AG04449 (cell line): Measurements from ENCODE around the gene C12orf75.
"Not testable (repeated sequence)": the region's sequence is repeated elsewhere in the genome, so short reads cannot be mapped to it uniquely, and the experiment has no call there.

Experiments
- CTCF ChIA-PET: fragments of 350-600 bp; formaldehyde crosslinking; extraction: SDS; loops from one replicate; lab custom pipeline; 2021; ENCODE audit warnings: antibody characterized with exemption; lab: Yijun Ruan, JAX
- POLR2A ChIA-PET: fragments of 400-600, 350-600 bp; formaldehyde crosslinking; extraction: SDS; loops from one replicate; lab custom pipeline; 2020; ENCODE audit warnings: antibody characterized with exemption, inconsistent platforms; lab: Yijun Ruan, JAX
- DNase-seq: peaks from one replicate; pipeline ENCODE4 v3.0.0-alpha.2; 2010; ENCODE audit warnings: low read depth, low spot score
- H3K4me3 ChIP-seq: 2 replicates; pipeline ENCODE4 v1.5.1; 2011; ENCODE audit warnings: low read depth, mild to moderate bottlenecking, control low read depth, low read length
- CTCF ChIP-seq: IDR thresholded peaks from one replicate; pipeline ENCODE4 v1.5.1; 2011; ENCODE audit warnings: mild to moderate bottlenecking, moderate library complexity, low read length, control low read depth, inconsistent platforms; ENCODE audit not compliant: insufficient read depth; ENCODE audit errors: missing control alignments

The C12orf75 gene

GRCh38 chr12:105296116-105297089 lies 34.1 kb upstream of the C12orf75 start:
- no peak overlapping the region for H3K4me3 ChIP-seq
- POLR2A ChIA-PET = no interaction called here
- TF ChIP-seq CTCF = no peak
- DNase-seq = no peak
- CTCF ChIA-PET = interaction anchor here (2.2 kb wide), 1 partner anchor 12 kb away, joined by 9 read pairs; no protein-coding TSS in a partner anchor

DNA sequence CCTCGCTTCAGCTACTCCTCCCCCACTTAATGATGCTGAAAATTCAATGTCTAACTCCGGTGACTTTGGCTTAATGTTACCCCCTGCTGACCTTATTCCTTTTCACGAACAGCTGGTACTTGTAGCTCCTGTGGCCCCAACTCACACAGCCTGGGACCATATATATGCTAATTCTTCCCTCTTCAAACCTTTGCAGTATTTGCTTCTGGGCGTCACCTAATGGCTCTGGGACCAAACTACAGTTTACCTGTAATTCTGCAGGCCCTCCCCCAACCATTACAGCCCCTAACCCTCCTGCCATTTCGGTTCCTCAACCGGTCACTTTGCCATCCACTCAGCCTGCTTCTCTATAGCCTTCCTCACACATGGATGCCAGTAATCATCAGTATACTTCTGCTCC lies 29.6 kb upstream of the C12orf75 start:
- no peak for DNase-seq
- H3K4me3 ChIP-seq = no peak overlapping the region
- ChIA-PET POLR2A (no interaction called here), CTCF (no interaction called here)
- TF ChIP-seq CTCF = no peak

- CTCF ChIA-PET = no interaction called here
- no peak for DNase-seq
- H3K4me3 ChIP-seq = no peak overlapping the region
- POLR2A ChIA-PET = no interaction called here
- TF ChIP-seq CTCF = no peak
Observed at GRCh38 chr12:105301696-105302095, 28.8 kb upstream of the C12orf75 start.

DNA sequence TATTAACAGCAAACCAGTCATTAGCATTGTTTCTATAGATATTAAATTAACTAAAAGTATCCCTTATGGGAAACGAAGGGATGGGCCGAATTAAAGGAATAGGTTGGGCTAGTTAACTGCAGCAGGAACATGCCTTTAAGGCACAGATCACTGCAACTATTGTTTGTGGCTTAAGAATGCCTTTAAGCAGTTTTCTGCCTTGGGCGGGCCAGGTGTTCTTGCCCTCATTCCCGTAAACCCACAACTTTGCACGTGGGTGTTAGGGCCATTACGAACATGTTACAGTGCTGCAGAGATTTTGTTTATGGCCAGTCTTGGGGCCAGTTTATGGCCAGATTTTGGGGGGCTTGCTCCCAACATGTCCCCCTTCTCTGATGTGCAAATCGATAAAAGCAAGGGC lies 27.5 kb upstream of the C12orf75 start:
- CTCF ChIA-PET, DNase-seq, H3K4me3 ChIP-seq, POLR2A ChIA-PET: not testable (repeated sequence)

- POLR2A ChIA-PET, DNase-seq, H3K4me3 ChIP-seq: not testable (repeated sequence)
- CTCF ChIA-PET = interaction anchor here (1.4 kb wide), 1 partner anchor 44 kb away, joined by 3 read pairs; no protein-coding TSS in a partner anchor
Observed at GRCh38 chr12:105304626-105305025, 25.9 kb upstream of the C12orf75 start.

DNA sequence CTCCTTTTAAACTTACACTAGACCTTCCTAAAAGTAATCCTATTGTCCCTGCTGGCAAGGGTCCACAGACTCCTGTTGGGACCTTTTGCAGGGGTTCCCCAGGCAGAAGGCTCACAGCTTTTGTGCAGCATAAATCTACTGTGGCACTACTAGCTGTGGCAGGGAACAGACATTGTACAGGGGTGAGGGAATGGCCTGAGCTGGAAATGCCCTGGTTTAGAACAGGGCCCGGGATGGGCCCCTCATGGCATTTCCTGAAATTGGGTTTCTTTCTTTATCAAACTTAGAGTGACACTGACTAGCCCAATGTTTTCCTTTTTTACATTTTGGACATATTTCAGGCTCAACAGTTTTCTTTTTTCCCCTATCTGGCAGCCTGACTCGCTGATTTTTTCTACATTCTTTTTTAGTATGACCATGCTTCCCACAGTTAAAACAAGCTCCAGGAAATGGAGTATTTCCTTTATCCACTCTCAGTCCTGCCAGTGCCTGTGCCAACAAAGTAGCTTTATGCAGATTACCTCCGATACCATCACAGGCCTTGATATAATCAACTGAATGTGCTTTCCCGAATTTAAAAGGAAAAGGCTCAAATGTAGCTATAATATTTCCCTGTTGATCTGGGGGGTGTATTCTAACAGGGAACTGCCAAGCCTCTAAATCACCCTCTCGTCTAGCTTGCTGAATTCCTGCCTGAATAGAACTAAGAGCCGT lies 22.7 kb upstream of the C12orf75 start:
- H3K4me3 ChIP-seq, CTCF ChIA-PET, POLR2A ChIA-PET, DNase-seq: not testable (repeated sequence)

GRCh38 chr12:105308839-105309238 lies 21.7 kb upstream of the C12orf75 start:
- DNase-seq, H3K4me3 ChIP-seq, POLR2A ChIA-PET, CTCF ChIA-PET: not testable (repeated sequence)

DNA sequence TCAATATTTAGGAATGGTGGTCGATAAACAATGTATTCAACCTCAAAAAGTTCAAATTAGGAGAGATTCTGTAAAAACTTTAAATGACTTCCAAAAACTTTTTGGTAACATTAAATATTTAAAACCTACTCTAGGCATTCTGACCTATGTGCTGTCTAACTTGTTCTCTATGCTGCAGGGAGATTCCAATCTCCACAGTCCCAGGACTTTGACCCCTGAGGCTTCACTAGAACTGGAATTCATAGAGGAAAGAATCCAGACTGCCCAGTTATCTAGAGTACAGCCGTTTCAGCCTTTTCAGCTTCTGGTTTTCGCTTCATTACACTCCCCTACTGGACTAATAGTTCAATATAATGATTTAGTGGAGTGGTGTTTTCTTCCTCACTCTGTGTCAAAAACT lies 21.1 kb upstream of the C12orf75 start:
- POLR2A ChIA-PET, CTCF ChIA-PET, H3K4me3 ChIP-seq, DNase-seq: not testable (repeated sequence)

GRCh38 chr12:105310476-105311085 lies 19.9 kb upstream of the C12orf75 start:
- POLR2A ChIA-PET, H3K4me3 ChIP-seq, DNase-seq, CTCF ChIA-PET: not testable (repeated sequence)

DNA sequence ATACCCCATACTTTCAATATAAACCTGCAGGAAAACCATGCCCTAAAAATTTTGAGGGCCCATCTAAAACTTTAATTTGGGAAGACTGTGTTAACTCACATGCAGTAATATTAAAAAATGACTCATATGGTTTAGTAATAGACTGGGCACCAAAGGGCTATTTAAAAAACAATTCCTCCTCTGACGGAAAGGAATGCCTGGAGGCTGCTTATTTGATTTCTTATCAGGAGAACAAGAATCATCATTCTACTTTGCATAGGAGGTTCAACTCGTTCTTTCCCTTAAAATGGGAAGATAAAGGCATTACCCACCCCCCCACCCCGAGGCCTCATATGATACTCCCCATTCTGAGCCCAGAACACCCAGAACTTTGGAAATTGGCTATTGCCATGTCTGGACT lies 18.6 kb upstream of the C12orf75 start:
- CTCF ChIA-PET, H3K4me3 ChIP-seq, DNase-seq: not testable (repeated sequence)
- POLR2A ChIA-PET = interaction anchor here (0.6 kb wide), 1 partner anchor 56 kb away, joined by 3 read pairs; no protein-coding TSS in a partner anchor

GRCh38 chr12:105313755-105314154 lies 16.7 kb upstream of the C12orf75 start:
- DNase-seq, CTCF ChIA-PET, POLR2A ChIA-PET, H3K4me3 ChIP-seq: not testable (repeated sequence)
